ENCODE data around the gene S100A11.

- TF ChIP-seq CTCF (IDR thresholded peaks at IDR 0.05) (no peak), POLR2A (IDR thresholded peaks at IDR 0.05) (no peak), POLR2AphosphoS5 (IDR thresholded peaks at IDR 0.05) (no peak), EP300 (IDR thresholded peaks at IDR 0.05) (no peak)
Measured at GRCh38 chr1:152071123-152071522, 34.3 kb upstream of the S100A11 start.

Data from suprapubic skin (tissue), 4 donors.